ENCODE measurements around the gene ITGAL. TPM values are rescaled to one million over a fixed set of nuclear protein-coding genes. Genes with fewer than 3 reads are reported as not detected.
"Not testable (repeated sequence)": the region's sequence is repeated elsewhere in the genome, so short reads cannot be mapped to it uniquely, and the experiment has no call there.

Gene ITGAL
- total RNA-seq, 1 experiment from 2014 or later, result not detected

GRCh38 chr16:30521873-30522641 lies 49.5 kb downstream of the ITGAL start:
- no peak for DNase-seq
- Mint-ChIP-seq H3K27me3 (ENCODE audit: unreplicated experiment) (peaks cover 2% of the 10 kb centered on the region), H3K27ac (ENCODE audit: unreplicated experiment) (peak overlapping the region; percentile 42), H3K4me1 (ENCODE audit: low read depth, unreplicated experiment) (peaks cover 12% of the 10 kb centered on the region), H3K9me3 (ENCODE audit: low read depth, unreplicated experiment) (no peaks in the 10 kb centered on the region), H3K36me3 (ENCODE audit: insufficient read depth, unreplicated experiment) (peaks cover 29% of the 10 kb centered on the region), H3K4me3 (ENCODE audit: low read depth, unreplicated experiment) (no peak overlapping the region)
- CTCF ChIA-PET, result no interaction called here
- TF ChIP-seq CTCF (IDR thresholded peaks at IDR 0.05; ENCODE audit: unreplicated experiment), result no peak
- intact Hi-C loops (cut with micrococcal nuclease; ENCODE audit: unreplicated experiment), result no loop called here
- BruUV-seq (replicated peaks), result no TSS peak

GRCh38 chr16:30522702-30523463 lies 50.3 kb downstream of the ITGAL start:
- intact Hi-C loops (cut with micrococcal nuclease; ENCODE audit: unreplicated experiment); H3K27me3 Mint-ChIP-seq (ENCODE audit: unreplicated experiment); H3K9me3 Mint-ChIP-seq (ENCODE audit: low read depth, unreplicated experiment); DNase-seq; CTCF ChIA-PET; BruUV-seq (replicated peaks); H3K4me3 Mint-ChIP-seq (ENCODE audit: low read depth, unreplicated experiment): not testable (repeated sequence)
- H3K27ac Mint-ChIP-seq (ENCODE audit: unreplicated experiment), result peak overlapping the region; percentile 42
- peaks cover 37% of the 10 kb centered on the region for H3K36me3 Mint-ChIP-seq (ENCODE audit: insufficient read depth, unreplicated experiment)
- H3K4me1 Mint-ChIP-seq (ENCODE audit: low read depth, unreplicated experiment), result peaks cover 18% of the 10 kb centered on the region

- Mint-ChIP-seq H3K27ac (ENCODE audit: unreplicated experiment) (peak overlapping the region; percentile 73), H3K36me3 (ENCODE audit: insufficient read depth, unreplicated experiment) (peaks cover 40% of the 10 kb centered on the region), H3K4me3 (ENCODE audit: low read depth, unreplicated experiment) (peak overlapping the region; percentile 49), H3K4me1 (ENCODE audit: low read depth, unreplicated experiment) (peaks cover 29% of the 10 kb centered on the region), H3K9me3 (ENCODE audit: low read depth, unreplicated experiment) (no peaks in the 10 kb centered on the region), H3K27me3 (ENCODE audit: unreplicated experiment) (no peaks in the 10 kb centered on the region)
- no peak for DNase-seq
- CTCF ChIA-PET, result interaction anchor here (0.5 kb wide), 1 partner anchor 75 kb away, joined by 3 read pairs; no protein-coding TSS in a partner anchor
- intact Hi-C loops (cut with micrococcal nuclease; ENCODE audit: unreplicated experiment), result no loop called here
- TF ChIP-seq CTCF (IDR thresholded peaks at IDR 0.05; ENCODE audit: unreplicated experiment), result no peak
- BruUV-seq (replicated peaks), result no TSS peak
Observed at GRCh38 chr16:30523768-30524574, 51.4 kb downstream of the ITGAL start.

GRCh38 chr16:30524575-30525568 lies 52.3 kb downstream of the ITGAL start:
- H3K27ac Mint-ChIP-seq (ENCODE audit: unreplicated experiment), result peak overlapping the region; percentile 73
- CTCF ChIA-PET, result interaction anchor here (0.5 to 1.2 kb wide), 4 partner anchors 76 to 1662 kb away, joined by 3 read pairs; partner anchors contain the start of gene DCTPP1
- H3K4me1 Mint-ChIP-seq (ENCODE audit: low read depth, unreplicated experiment), result peaks cover 30% of the 10 kb centered on the region
- no peak for TF ChIP-seq CTCF (IDR thresholded peaks at IDR 0.05; ENCODE audit: unreplicated experiment)
- peak overlapping the region; percentile 49 for H3K4me3 Mint-ChIP-seq (ENCODE audit: low read depth, unreplicated experiment)
- peaks cover 41% of the 10 kb centered on the region for H3K36me3 Mint-ChIP-seq (ENCODE audit: insufficient read depth, unreplicated experiment)
- intact Hi-C loops (cut with micrococcal nuclease; ENCODE audit: unreplicated experiment), result loop anchor here (5.0 kb wide), 1 partner anchor 78 kb away; the partner anchor contains the start of gene SEPHS2
- H3K9me3 Mint-ChIP-seq (ENCODE audit: low read depth, unreplicated experiment), result no peaks in the 10 kb centered on the region
- no peaks in the 10 kb centered on the region for H3K27me3 Mint-ChIP-seq (ENCODE audit: unreplicated experiment)
- no peak for DNase-seq
- no TSS peak for BruUV-seq (replicated peaks)

Data from Calu3 (cell line).